K562 (cell line): ENCODE measurements around the gene FOXN1. TPM values are rescaled to one million over a fixed set of nuclear protein-coding genes. Genes with fewer than 3 reads are reported as not detected.

Experiments
- ATAC-seq: fragments of 200-7000 bp; cut with Tn5 transposase; 3 replicates; pipeline ENCODE4 v1.9.1; 2020; ENCODE audit warnings: moderate library complexity
- BruUV-seq: library from RNA; stranded (reverse); fragments of 400-500 nt; replicated peaks from 2 replicates; lab custom pipeline; 2021; lab: Mats Ljungman, UMichigan
- CTCF ChIA-PET: fragments of 300-600 bp; formaldehyde crosslinking; extraction: SDS; loops from one replicate; lab custom pipeline; 2021; ENCODE audit warnings: low intra/inter-chr PET ratio; lab: Yijun Ruan, JAX
- POLR2A ChIA-PET: fragments of 300-600, 350-650 bp; sonication (Branson Sonifier 250); formaldehyde crosslinking; extraction: SDS; loops from one replicate; lab custom pipeline; 2021; ENCODE audit warnings: antibody characterized with exemption, inconsistent platforms; lab: Yijun Ruan, JAX
- DNase-seq, 4 experiments: peaks; one replicate each; pipeline versions ENCODE4 v3.0.0 to v3.0.0-alpha.2; 2011 to 2018; ENCODE audit warnings: low spot score in 3 of 4, mixed read lengths in 3 of 4; ENCODE audit errors: extremely low read depth in 1 of 4
- FAIRE-seq: peaks from 2 replicates; lab custom pipeline; 2011; peaks lifted over from hg19 to GRCh38; lab: Jason Lieb, UNC
- H2AFZ ChIP-seq: 2 replicates; pipeline ENCODE4 v1.6.0; 2011; ENCODE audit warnings: low read depth, low read length, control low read depth, inconsistent platforms
- H3K27ac ChIP-seq: fragments of 200-600 bp; 3 replicates; pipeline ENCODE4 v1.8.0; 2011; ENCODE audit warnings: low read depth, mild to moderate bottlenecking, control low read depth, inconsistent platforms, low read length, moderate library complexity, mixed read lengths; ENCODE audit errors: extremely low read depth
- H3K27me3 ChIP-seq, 2 experiments: fragments of 300-600 bp in 1 of 2; 2 replicates in 1 of 2; 3 replicates in 1 of 2; pipeline versions ENCODE4 v1.6.0 to v1.8.0; 2011; ENCODE audit warnings: inconsistent platforms in 2 of 2, low read length in 2 of 2, mild to moderate bottlenecking in 1 of 2, mixed read lengths in 1 of 2, moderate library complexity in 1 of 2; ENCODE audit not compliant: control insufficient read depth in 2 of 2, insufficient read depth in 2 of 2
- H3K36me3 ChIP-seq: fragments of 300-600 bp; 3 replicates; pipeline ENCODE4 v1.8.0; 2011; ENCODE audit warnings: mild to moderate bottlenecking, low read length, inconsistent platforms; ENCODE audit not compliant: control insufficient read depth, insufficient read depth
- H3K4me1 ChIP-seq, 2 experiments: fragments of 200-600 bp in 1 of 2; replicated peaks in 1 of 2; 2 replicates in 1 of 2; 3 replicates in 1 of 2; pipeline versions ENCODE4 v1.5.1 to v1.8.0; 2011; ENCODE audit warnings: inconsistent platforms in 2 of 2, low read length in 2 of 2, mild to moderate bottlenecking in 1 of 2, mixed read lengths in 1 of 2, moderate library complexity in 1 of 2; ENCODE audit not compliant: control insufficient read depth in 2 of 2, insufficient read depth in 2 of 2
- H3K4me2 ChIP-seq: 2 replicates; pipeline ENCODE4 v1.6.1; 2011; ENCODE audit warnings: low read length, control low read depth, inconsistent platforms, mixed read lengths; ENCODE audit not compliant: insufficient read depth
- H3K4me3 ChIP-seq: fragments of 200-600 bp; sonication (generic), shearing (Covaris generic); 2 replicates; pipeline ENCODE4 v1.5.1; 2016; ENCODE audit warnings: control low read depth, inconsistent platforms
- H3K79me2 ChIP-seq: fragments of 200-600 bp; 3 replicates; pipeline ENCODE4 v1.8.0; 2011; ENCODE audit warnings: low read length, inconsistent platforms; ENCODE audit not compliant: control insufficient read depth, insufficient read depth
- H3K9ac ChIP-seq, 2 experiments: 2 replicates each; pipeline versions ENCODE4 v1.6.0 to v1.6.1; 2011; ENCODE audit warnings: low read depth in 2 of 2, low read length in 2 of 2, control low read depth in 1 of 2, inconsistent platforms in 1 of 2, mild to moderate bottlenecking in 1 of 2, mixed read lengths in 1 of 2; ENCODE audit not compliant: insufficient read depth in 1 of 2
- H3K9me1 ChIP-seq: one replicate; pipeline ENCODE4 v1.6.0; 2011; ENCODE audit warnings: inconsistent platforms, mild to moderate bottlenecking, low read length, moderate library complexity; ENCODE audit not compliant: control insufficient read depth, insufficient read depth
- H3K9me3 ChIP-seq: replicated peaks from 2 replicates; pipeline ENCODE4 v1.5.1; 2011; ENCODE audit warnings: low read depth, low read length, inconsistent platforms; ENCODE audit not compliant: control insufficient read depth, insufficient read depth
- H4K20me1 ChIP-seq: replicated peaks from 2 replicates; pipeline ENCODE4 v1.6.1; 2011; ENCODE audit warnings: low read length, inconsistent platforms, mixed read lengths; ENCODE audit not compliant: control insufficient read depth, insufficient read depth
- CEBPB ChIP-seq: fragments of 450-650 bp; IDR thresholded peaks from 2 replicates; pipeline ENCODE4 v1.6.1; 2016; ENCODE audit warnings: missing genetic modification characterization, missing compliant biosample characterization
- WGBS: fragments of 100-300 bp; shearing (Covaris generic); methylation state at CpG from one replicate; pipeline ENCODE4 v1.1.6; 2016; ENCODE audit warnings: low coverage, mixed read lengths; ENCODE audit not compliant: insufficient coverage; ENCODE audit errors: missing lambda C conversion rate; 5-methylcytosine and 5-hydroxymethylcytosine counted together
- in situ Hi-C: fragments of 300-500 bp; cut with MboI; formaldehyde crosslinking; loops from 4 replicates; pipeline ENCODE4 v1.15.0; 2018; ENCODE audit warnings: inconsistent platforms, mixed read lengths
- intact Hi-C: fragments of 100-400 bp; cut with micrococcal nuclease; formaldehyde crosslinking; loops from 2 replicates; pipeline ENCODE4 v1.14.2; 2022
- polyA plus RNA-seq, 8 experiments: library from polyadenylated mRNA; depleted of rRNA in 4 of 8; stranded (reverse) in 5 of 8; unstranded in 3 of 8; fragments of >200 nt; fragmentation: Nextera tagmentation in 2 of 8; fragmentation: Illumina TruSeq in 1 of 8; extraction: Ambion mirVana in 2 of 8; extraction: Trizol in 1 of 8; gene quantifications; 2 replicates each; pipeline versions ENCODE4 v1.2.1 to v1.2.3, GENCODE V29; 2011 to 2014; ENCODE audit warnings: inconsistent platforms in 1 of 8, missing spikeins in 1 of 8
- total RNA-seq, 7 experiments: library from RNA; depleted of rRNA in 6 of 7; stranded (reverse); fragments of >200 nt in 6 of 7; fragmentation: Illumina TruSeq in 2 of 7; extraction: Trizol in 2 of 7; gene quantifications; 2 replicates each; pipeline versions ENCODE4 v1.2.1 to v1.2.3, GENCODE V29; 2011 to 2021; ENCODE audit warnings: low replicate concordance in 1 of 7
- TF ChIP-seq, protein P1 (sequence below): fragments of 450-650 bp; conservative IDR thresholded peaks from 2 replicates; pipeline ENCODE4 v1.6.1; 2016; ENCODE audit warnings: missing genetic modification characterization, low read depth, mild to moderate bottlenecking, missing compliant biosample characterization, moderate library complexity
- TF ChIP-seq, protein P2 (sequence below), 2 experiments: fragments of 450-650 bp in 1 of 2; sonication (generic) in 1 of 2; formaldehyde crosslinking in 1 of 2; IDR thresholded peaks in 1 of 2; conservative IDR thresholded peaks in 1 of 2; 2 replicates each; pipeline versions ENCODE4 v1.6.1 to v1.8.1; 2016 to 2023; ENCODE audit warnings: mild to moderate bottlenecking in 2 of 2, moderate library complexity in 2 of 2, inconsistent platforms in 1 of 2, missing genetic modification reagents in 1 of 2

The FOXN1 gene
- total and polyA plus RNA-seq, 9 of the 15 experiments (the other 6 are each of a cell fraction or from before 2014, with no cell fraction given), result not detected

DNA sequence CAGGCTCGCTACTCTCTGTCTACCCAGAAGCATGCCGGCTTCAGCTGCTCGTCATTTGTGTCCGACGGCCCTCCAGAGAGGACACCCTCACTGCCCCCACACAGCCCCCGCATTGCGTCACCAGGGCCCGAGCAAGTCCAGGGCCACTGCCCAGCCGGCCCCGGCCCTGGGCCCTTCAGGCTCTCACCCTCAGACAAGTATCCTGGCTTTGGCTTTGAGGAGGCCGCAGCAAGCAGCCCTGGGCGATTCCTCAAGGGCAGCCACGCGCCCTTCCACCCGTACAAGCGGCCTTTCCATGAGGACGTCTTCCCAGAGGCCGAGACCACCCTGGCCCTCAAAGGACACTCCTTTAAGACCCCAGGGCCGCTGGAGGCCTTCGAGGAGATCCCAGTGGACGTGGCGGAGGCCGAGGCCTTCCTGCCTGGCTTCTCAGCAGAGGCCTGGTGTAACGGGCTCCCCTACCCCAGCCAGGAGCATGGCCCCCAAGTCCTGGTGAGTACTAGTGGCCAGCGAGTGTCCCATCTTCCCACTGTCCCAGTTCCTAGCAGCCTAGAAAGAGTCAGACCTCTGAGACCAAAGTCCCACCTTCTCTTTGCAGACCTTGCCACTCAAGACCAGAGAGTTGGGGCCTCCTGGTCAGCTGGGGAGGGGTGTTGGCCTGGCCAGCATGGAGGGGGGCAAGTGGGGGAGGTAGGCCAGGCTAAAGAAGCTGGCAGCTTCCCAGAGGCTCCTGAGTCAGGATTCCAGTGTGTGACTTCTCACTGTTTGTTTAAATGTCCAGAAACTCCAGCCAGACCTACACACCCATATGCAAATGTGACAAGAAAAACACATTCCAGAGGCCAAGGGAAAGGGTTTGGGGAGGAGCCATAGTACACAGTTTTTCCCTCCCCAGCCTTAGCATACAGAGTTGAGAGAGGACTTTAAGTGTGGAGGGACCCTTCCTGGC, 18.6 kb downstream of the FOXN1 start:
- H3K4me2 ChIP-seq, result no peak overlapping the region; the same call in 1 of the 2 replicates
- H3K27me3 ChIP-seq, result peaks cover 3 to 17% of the 10 kb centered on the region in 2 experiments; a peak in 3 of 5 replicates
- peaks cover 29 to 58% of the 10 kb centered on the region in 2 experiments; a peak in 4 of 5 replicates for H3K4me1 ChIP-seq
- 53% methylated on average over 24 of the region's 25 CpGs for WGBS
- peak in 2 of 4 experiments; percentile 25 to 28 for DNase-seq
- H4K20me1 ChIP-seq, result no peaks in the 10 kb centered on the region
- no TSS peak for BruUV-seq
- ChIA-PET CTCF (no interaction called here), POLR2A (no interaction called here)
- TF ChIP-seq, protein P1, sequence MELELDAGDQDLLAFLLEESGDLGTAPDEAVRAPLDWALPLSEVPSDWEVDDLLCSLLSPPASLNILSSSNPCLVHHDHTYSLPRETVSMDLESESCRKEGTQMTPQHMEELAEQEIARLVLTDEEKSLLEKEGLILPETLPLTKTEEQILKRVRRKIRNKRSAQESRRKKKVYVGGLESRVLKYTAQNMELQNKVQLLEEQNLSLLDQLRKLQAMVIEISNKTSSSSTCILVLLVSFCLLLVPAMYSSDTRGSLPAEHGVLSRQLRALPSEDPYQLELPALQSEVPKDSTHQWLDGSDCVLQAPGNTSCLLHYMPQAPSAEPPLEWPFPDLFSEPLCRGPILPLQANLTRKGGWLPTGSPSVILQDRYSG (tag), result no peak
- TF ChIP-seq, protein P2, sequence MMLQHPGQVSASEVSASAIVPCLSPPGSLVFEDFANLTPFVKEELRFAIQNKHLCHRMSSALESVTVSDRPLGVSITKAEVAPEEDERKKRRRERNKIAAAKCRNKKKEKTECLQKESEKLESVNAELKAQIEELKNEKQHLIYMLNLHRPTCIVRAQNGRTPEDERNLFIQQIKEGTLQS (IDR thresholded peaks at IDR 0.05), result 0 out of 2 replicates have a peak, but pooled peaks have one; percentile 18
- TF ChIP-seq, protein P2 (CRISPR knock-in tag; conservative IDR thresholded peaks at IDR 0.05), result no peak
- TF ChIP-seq CEBPB, result peak; percentile 51
- H3K79me2 ChIP-seq, result no peaks in the 10 kb centered on the region
- in situ Hi-C loops (no loop called here), intact Hi-C loops (no loop called here)
- H3K27ac ChIP-seq, result no peak overlapping the region; the same call in 2 of the 3 replicates
- ATAC-seq, result peak; percentile 23
- no peak overlapping the region for H3K4me3 ChIP-seq
- no peaks in the 10 kb centered on the region for H3K36me3 ChIP-seq
- peak overlapping the region; percentile 58; the same call in 1 of the 2 replicates for H2AFZ ChIP-seq
- FAIRE-seq, result peak; percentile 46
- no peaks in the 10 kb centered on the region for H3K9me1 ChIP-seq
- H3K9me3 ChIP-seq, result peaks cover 8% of the 10 kb centered on the region
- peak overlapping the region in 1 of 2 experiments; percentile 2; a peak in 2 of 4 replicates for H3K9ac ChIP-seq
